ENCODE results near the gene SPDEF.

Gene SPDEF

DNA sequence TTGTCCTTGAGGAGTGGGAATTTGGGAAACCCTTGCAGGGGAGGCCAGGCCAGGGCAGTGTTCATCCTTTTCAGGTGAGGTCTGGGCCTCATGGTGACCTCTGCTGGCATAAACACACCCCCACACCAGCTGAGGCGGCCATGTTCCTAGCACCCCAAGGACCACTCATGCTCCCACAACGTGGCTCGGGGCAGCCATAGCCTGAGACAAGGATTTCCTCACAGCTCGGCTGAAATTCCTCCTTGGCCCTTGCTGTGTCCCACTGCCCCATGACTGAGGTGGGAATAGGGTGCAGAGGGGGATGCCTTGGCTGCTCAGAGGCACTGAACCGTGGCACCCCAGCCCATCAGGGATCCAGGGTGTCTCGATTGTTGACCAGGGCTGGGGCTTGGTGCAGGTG is 27.3 kb upstream of the SPDEF start:
- no peak for DNase-seq

- no peak for DNase-seq
Measured at GRCh38 chr6:34581561-34581920, 25.4 kb upstream of the SPDEF start.

GRCh38 chr6:34580707-34581560 is 24.8 kb upstream of the SPDEF start:
- no peak for DNase-seq

- DNase-seq, result no peak
Measured at GRCh38 chr6:34578445-34579262, 22.5 kb upstream of the SPDEF start.

DNA sequence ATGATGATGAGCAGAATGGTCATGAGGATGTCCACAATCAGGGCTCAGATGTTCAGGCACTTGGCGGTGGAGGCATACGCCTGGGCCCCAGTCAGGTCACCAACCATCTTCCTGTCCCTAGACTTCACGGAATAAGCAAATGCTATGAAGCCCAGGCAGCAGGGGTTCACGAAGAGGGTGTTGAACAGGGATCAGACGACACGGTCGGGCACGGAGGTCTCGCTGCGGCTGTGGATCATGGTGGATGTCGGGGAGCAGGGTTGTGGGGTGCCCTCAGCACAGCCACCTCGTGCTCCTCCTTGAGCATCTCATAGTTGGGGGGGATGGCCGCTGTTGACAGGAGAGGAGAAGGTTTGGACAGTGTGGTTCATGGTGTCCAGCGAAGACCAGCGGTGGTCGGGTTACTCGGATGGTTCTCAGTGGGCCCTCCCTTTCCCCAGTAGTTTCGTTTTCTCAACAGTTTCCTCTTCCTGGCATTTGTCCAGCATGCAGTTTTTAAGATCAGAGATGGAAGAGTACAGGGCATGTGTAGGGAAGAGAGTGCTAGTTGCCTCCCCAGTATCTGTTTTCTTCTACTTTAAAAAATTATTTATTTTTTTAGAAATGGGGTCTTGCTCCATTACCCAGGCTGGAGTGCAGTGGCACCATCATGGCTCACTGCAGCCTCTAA is 20.3 kb upstream of the SPDEF start:
- DNase-seq, result no peak

DNA sequence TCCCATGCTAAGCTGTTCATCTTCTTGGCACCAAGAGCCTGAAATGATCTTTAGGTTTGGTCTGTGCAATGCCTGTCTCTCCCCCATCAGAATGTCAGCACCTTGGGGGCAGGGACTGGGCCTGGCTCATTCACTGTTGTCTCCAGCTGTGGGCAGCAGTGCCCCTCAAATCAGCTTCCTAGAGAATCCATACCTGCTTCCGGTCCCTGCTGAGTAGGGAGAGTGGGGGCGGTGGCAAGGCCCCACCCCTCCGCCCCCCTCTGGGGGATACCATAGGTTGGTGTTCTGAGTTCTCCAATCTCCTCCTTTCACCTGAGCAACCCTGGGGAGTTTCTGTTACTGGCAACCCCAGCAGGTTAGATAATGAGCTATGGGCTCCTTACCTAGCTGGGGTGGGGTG is 19.2 kb upstream of the SPDEF start:
- DNase-seq, result no peak

DNA sequence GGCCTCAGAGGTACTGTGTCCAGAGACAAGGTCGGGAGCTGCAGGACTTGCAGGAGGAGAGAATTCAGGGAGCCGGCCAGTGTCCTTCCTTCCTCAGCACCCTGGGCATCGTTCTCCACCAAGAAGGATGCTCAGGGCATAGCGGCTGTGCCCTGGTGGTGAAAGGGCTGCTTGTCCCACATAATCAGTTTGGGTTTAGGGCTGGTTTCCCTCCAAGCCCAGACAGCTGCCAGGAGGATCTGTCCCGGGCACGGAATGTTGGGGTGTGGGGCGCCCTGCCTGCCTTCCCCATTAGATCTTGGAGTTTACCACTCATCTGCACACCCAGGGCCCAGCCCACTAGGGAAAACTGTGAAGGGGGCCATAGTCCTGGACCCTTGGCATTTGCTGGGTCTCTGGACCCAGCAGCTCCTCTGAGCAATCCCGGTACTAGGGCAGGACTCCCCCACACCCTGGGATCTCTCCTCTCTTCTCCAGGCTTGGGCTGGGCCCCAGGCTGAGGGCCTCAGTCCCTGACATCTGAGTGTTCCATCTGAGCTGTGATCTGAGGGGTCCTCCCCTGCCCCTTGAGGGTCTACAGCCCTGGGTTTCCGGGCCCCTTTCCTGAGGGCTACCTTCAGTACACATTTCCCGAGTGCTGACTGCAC is 18.6 kb upstream of the SPDEF start:
- DNase-seq, result no peak

DNA sequence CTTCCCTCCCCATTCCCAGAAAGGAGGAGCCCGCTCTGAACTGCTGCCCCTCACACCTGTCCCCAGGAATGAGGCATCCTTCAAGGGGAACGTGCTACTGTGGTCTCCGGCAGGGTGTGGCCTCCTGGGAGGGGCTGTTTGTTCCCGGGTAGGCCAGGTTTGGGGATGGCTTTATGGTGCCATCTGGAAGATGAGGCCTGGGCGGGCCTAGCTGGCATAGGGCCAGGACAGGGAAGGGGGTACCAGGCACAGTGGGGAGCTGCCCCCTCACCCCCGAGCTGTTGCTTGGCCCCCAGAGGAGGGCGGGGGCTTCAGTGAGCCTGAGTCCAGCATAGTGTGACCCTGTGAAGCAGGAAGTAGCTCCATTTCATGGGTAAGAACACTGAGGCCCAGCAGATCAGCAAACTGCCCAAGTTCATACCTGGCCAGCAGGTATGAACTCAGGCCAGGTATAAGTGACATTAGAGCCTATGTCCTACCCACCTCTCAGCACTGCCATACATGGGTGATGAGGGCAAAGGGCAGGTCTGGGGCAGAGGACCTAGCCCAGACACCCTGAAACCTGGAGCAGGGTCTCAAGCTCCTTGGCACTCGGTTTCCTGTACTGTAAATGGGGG is 17.5 kb upstream of the SPDEF start:
- no peak for DNase-seq

GRCh38 chr6:34572585-34572984 is 16.5 kb upstream of the SPDEF start:
- DNase-seq, result no peak

GRCh38 chr6:34572021-34572420 is 15.9 kb upstream of the SPDEF start:
- DNase-seq, result no peak

- no peak for DNase-seq
Measured at GRCh38 chr6:34571388-34571787, 15.3 kb upstream of the SPDEF start.

DNA sequence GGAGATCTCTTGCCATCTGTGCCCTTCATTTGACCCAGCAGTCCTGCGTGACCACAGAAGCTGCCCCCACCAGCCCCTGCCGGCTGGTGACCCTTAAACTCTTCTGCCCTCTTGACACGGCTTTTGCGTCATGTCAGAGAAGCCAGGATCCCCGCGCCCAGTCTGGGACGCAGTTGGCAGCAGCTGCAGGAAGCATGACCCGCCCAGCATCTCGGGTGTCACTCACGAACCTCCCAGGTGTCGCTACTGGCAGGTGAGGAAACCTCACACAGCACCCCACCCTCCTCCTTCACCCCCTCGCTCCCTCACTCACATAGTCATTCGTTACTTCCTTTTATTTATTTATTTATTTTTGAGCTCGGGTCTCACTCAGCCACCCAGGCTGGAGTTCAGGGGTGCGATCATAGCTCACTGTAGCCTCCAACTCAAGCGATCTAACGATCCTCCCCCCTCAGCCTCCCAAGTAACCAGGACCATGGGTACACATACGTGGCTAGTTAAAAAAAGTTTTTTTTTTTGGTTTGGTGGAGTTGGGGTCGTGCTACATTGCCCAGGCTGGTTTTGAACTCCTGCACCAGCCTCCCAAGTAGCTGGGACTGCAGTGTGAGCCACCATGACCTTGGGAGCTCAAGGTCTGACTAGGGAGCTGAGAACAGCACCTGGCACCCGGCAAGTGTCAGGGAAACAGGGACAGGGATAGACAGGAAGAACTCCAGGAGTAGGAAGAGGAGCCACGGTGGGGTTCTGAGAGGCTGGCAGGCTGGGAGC is 14.1 kb upstream of the SPDEF start:
- DNase-seq, result no peak

DNA sequence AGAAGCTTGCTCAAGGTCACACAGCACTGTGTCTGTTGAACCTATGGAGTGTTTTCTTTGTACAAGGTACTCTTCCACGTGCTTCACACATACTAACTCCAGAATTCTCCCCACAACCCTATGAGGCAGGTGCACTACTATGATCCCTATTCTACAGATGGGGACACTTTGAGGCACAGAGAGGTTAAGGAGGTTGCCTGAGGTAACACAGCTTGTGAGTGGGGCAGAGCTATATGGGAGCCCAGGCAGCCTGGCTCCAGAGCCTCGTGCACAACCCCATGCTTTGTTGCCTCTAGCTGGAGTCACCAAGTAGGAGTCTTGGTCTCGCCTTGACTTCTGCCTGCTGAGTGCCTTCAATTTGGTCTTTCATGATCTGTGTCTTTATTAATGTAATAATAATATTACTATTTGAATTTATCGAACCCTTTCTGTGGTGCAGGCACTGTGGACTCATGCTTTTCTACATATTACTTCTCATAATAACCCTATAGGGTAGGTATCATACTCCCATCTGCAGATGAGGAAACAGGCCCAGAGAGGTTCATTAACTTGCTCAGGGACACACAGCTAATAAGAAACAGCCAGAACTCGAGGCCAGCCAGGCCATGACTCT is 13.3 kb upstream of the SPDEF start:
- DNase-seq, result no peak

- no peak for DNase-seq
Measured at GRCh38 chr6:34568341-34569201, 12.4 kb upstream of the SPDEF start.

DNA sequence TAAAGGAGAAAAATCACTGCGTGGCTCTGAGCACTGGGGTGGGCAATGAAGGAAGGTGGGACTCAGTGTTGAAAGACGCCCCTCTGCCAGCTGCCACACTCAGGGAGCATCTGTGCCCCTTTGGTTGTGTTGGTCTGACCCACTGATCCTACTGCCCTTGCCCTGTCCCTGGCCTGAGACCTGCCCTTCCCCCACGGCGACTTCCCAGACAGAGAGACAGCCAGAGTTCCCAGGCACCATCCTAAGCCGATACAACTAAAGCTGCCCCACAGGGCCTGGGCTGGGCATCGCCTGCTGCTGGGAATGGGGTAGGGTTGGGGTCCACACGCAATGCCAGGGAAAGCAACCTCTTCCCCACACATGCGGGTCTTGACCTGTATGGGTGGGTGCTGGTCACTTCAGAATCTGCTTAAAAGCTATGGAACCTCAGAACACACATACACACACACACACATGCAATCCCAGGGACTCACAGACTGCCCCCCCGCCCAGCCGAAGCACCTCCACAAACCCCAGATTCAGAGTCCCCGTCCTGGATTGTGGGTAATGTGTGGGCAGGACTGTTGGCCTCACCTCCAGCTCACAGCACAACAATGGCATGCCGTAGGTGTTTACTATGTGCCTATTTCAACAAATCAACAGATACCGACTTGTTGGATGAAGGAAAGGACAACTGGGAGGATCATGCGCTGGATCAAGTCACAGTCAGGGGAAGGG is 10.9 kb upstream of the SPDEF start:
- DNase-seq, result no peak

DNA sequence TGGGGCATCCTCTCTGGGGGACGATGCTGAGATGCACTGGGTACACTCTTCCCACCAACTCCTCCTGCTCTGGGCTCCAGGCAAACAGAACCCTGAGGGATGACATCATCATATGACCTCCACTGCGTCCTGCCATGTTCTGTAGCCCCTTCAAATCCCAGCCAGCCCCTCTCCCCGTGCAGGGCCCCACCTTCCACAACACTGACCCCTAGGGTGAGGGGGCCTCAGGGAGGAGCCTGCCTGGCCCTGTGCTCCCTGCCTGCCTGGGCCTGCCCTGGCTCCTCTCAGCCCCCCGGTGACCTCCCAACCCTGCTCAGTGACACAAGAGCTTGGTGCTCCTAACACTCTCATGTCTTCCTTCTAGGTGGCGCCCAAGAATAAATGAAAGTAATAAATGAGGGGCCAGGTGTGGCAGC is 9.6 kb upstream of the SPDEF start:
- no peak for DNase-seq

DNA sequence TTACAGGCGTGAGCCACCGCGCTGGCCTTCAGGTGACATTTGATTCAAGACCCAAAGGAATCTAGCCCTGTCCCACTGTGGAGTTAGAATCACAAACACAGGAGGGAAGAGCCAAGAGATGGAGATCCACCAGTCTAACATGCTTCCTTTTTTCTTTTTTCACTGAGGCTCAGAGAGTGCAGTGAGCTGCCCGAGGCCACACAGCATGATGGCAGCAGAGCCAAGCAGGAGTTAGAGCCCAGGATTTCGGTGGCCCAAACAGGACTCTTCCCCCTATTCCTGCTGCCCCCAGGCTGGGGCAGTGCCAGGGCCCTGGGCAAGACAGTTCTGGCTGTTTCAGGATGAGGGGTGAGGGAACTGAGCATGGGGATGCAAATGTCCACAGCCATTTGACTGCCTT is 8.1 kb upstream of the SPDEF start:
- DNase-seq, result no peak

GRCh38 chr6:34563513-34563870 is 7.4 kb upstream of the SPDEF start:
- DNase-seq, result no peak

DNA sequence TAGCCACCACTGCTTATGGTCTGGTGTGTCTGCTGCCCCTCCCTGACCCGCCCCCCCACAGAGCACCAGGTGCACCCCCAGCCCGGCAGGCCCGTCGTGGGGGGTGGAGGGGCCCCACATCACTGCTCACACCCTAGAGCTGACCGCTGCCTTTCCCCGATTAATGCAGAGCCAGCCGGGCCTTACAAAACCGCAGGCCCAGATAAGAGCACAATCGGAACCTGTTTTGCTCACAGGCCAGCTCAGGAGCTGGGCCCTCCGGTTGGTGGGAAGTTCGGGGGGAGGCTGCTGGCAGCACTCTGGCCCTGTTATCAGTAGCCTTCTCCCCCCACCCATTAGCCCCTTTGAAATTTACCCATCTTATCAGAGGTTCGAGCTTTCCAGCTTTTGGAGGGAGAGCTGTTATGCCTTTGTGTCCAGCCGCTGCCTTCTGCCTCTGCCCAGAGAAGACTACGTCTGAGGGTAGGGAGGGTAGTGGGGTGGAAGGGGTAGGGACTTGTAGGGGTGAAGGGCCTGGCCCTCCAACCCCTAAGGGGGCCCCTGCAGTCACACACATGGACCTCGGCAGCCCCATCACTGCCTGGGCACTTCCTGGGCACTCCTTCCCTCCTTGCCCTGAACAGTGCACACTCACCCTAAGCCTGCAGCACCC is 6.9 kb upstream of the SPDEF start:
- no peak for DNase-seq

Measured in central memory CD4-positive, alpha-beta T cell (primary cell).